Measurements from ENCODE around the gene CCDC3. TPM values are rescaled to one million over a fixed set of nuclear protein-coding genes. Genes with fewer than 3 reads are reported as not detected.

CCDC3 gene
- total RNA-seq, 1 donor = 0.43 TPM

GRCh38 chr10:12906051-12906541 lies 95.4 kb downstream of the CCDC3 start:
- no peak for DNase-seq (ENCODE audit: low read depth)

GRCh38 chr10:12905067-12905466 lies 96.4 kb downstream of the CCDC3 start:
- TF ChIP-seq, protein P1, sequence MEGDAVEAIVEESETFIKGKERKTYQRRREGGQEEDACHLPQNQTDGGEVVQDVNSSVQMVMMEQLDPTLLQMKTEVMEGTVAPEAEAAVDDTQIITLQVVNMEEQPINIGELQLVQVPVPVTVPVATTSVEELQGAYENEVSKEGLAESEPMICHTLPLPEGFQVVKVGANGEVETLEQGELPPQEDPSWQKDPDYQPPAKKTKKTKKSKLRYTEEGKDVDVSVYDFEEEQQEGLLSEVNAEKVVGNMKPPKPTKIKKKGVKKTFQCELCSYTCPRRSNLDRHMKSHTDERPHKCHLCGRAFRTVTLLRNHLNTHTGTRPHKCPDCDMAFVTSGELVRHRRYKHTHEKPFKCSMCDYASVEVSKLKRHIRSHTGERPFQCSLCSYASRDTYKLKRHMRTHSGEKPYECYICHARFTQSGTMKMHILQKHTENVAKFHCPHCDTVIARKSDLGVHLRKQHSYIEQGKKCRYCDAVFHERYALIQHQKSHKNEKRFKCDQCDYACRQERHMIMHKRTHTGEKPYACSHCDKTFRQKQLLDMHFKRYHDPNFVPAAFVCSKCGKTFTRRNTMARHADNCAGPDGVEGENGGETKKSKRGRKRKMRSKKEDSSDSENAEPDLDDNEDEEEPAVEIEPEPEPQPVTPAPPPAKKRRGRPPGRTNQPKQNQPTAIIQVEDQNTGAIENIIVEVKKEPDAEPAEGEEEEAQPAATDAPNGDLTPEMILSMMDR (IDR thresholded peaks at IDR 0.05; ENCODE audit: insufficient read depth, low read depth, low read length) = no peak
- no peak for DNase-seq (ENCODE audit: low read depth)
- H3K4me3 ChIP-seq (ENCODE audit: low read depth, low read length) = no peak overlapping the region

More at GRCh38 chr10:12906051-12906541, 95.4 kb downstream of the CCDC3 start:
- TF ChIP-seq, protein P1 (IDR thresholded peaks at IDR 0.05; ENCODE audit: insufficient read depth, low read depth, low read length) = no peak
- no peak overlapping the region for H3K4me3 ChIP-seq (ENCODE audit: low read depth, low read length)

- TF ChIP-seq, protein P1 (IDR thresholded peaks at IDR 0.05; ENCODE audit: insufficient read depth, low read depth, low read length) = no peak
- DNase-seq (ENCODE audit: low read depth) = no peak
- no peak overlapping the region for H3K4me3 ChIP-seq (ENCODE audit: low read depth, low read length)
Observed at GRCh38 chr10:12902851-12903358, 98.6 kb downstream of the CCDC3 start.

DNA sequence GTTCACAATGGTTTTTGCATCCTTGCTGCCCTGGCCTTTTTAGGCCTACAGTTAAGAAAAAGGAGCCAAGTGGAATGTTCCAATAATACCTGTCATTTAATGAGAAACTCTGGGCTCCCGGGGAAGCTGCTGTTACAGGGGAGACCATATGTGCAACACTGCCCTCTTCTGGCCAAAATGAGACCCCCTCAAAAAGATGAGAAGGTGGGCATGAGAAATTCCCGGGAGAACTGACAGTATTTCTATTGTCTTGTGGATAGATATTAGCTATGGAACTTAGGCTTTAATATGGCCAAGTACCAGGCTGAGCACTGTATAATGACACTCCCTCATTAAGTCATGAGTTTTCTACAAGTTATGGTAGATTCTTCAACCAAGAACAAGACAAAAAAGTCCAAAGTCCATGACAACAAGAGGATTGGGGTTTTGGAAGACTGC lies 99.4 kb downstream of the CCDC3 start:
- no peak overlapping the region for H3K4me3 ChIP-seq (ENCODE audit: low read depth, low read length)
- peak; percentile 75 for DNase-seq (ENCODE audit: low read depth)
- TF ChIP-seq, protein P1 (IDR thresholded peaks at IDR 0.05; ENCODE audit: insufficient read depth, low read depth, low read length) = peak; percentile 78

DNA sequence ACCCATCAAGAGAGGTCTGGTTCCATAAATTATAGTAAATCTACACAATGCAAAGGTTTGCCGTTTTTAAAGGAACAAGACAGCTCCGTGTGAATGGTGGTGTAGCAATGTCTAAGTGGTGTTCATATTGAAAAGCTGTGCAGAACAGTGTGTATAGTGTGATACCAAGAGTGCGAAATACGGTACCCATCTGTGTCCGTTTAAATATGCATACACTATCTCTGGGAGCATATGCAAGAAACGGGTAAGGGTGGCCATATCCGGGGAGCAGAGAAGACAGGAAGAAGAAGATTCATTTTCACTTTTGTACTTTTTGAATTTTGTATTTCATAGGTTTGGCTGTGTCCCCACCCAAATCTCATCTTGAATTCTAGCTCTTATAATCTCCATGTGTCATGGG lies 102.0 kb downstream of the CCDC3 start:
- H3K4me3 ChIP-seq (ENCODE audit: low read depth, low read length) = no peak overlapping the region
- DNase-seq (ENCODE audit: low read depth) = no peak
- TF ChIP-seq, protein P1 (IDR thresholded peaks at IDR 0.05; ENCODE audit: insufficient read depth, low read depth, low read length) = no peak

DNA sequence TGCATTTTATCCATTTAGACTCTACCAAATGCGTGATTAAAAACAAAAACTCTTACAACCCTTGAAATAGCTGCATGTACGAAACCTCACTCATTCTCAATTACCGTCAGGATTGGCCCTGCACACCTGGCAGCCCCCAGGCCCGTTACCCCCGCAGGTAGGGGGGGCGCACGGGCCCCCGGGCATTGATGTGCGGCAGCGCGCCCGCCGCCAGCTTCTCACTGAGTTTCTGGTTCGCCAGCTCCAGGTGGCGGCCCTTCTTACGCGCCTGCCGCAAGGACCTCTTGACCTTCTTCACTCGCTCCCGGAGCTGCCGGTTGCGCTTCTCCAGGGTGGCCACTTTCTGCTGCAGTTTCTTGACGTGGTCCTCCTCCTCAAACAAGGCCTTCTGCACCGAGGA lies 103.2 kb downstream of the CCDC3 start:
- no peak for DNase-seq (ENCODE audit: low read depth)
- TF ChIP-seq, protein P1 (IDR thresholded peaks at IDR 0.05; ENCODE audit: insufficient read depth, low read depth, low read length) = no peak
- H3K4me3 ChIP-seq (ENCODE audit: low read depth, low read length) = no peak overlapping the region

DNA sequence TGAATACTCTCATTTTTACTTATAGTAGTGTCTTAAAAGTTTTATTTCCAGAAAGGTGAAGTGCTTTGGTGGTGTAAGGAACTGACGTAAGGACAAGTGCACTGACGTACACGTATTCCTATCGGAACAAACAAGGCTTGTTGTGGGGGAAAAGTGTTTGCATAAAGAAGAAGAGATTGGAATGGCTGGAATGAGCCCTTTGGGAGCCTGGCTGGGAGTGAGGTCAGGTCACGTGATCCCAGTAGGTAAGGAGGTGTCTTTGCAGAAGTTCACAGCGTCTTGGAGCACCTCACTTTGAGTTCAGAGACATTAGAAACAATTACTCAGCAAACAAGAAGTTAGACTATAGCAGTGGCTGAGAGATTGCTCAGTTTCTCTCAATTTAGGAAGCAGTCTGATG lies 104.2 kb downstream of the CCDC3 start:
- TF ChIP-seq, protein P1 (IDR thresholded peaks at IDR 0.05; ENCODE audit: insufficient read depth, low read depth, low read length) = no peak
- no peak overlapping the region for H3K4me3 ChIP-seq (ENCODE audit: low read depth, low read length)
- no peak for DNase-seq (ENCODE audit: low read depth)
